GM04504 (cell line): Measurements from ENCODE around the gene CDIP1.
"Not testable (repeated sequence)": the region's sequence is repeated elsewhere in the genome, so short reads cannot be mapped to it uniquely, and the experiment has no call there.

Experiments
- DNase-seq: peaks from one replicate; pipeline ENCODE4 v3.0.0-alpha.2; 2012; ENCODE audit warnings: low read depth

CDIP1 gene

GRCh38 chr16:4538350-4539235 lies at the start of gene CDIP1:
CDIP1 (minus strand) TSS chr16:4538773; CDS start chr16:4514130, 24,643 bp downstream.
- peak; percentile 84 for DNase-seq

- DNase-seq, result no peak
Observed at GRCh38 chr16:4586291-4586690, 47.7 kb upstream of the CDIP1 start.

GRCh38 chr16:4583906-4584305 lies 45.3 kb upstream of the CDIP1 start:
- no peak for DNase-seq

- no peak for DNase-seq
Observed at GRCh38 chr16:4580250-4580649, 41.7 kb upstream of the CDIP1 start.

GRCh38 chr16:4578961-4579530 lies 40.5 kb upstream of the CDIP1 start:
- no peak for DNase-seq

GRCh38 chr16:4576008-4576407 lies 37.4 kb upstream of the CDIP1 start:
- DNase-seq, result no peak

- DNase-seq, result no peak
Observed at GRCh38 chr16:4574919-4575705, 36.5 kb upstream of the CDIP1 start.

- not testable (repeated sequence) for DNase-seq
Observed at GRCh38 chr16:4573926-4574325, 35.4 kb upstream of the CDIP1 start.

- DNase-seq, result no peak
Observed at GRCh38 chr16:4572715-4573114, 34.1 kb upstream of the CDIP1 start.

- DNase-seq, result no peak
Observed at GRCh38 chr16:4570688-4571321, 32.2 kb upstream of the CDIP1 start.

- DNase-seq, result no peak
Observed at GRCh38 chr16:4570086-4570485, 31.5 kb upstream of the CDIP1 start.

GRCh38 chr16:4566144-4566543 lies 27.6 kb upstream of the CDIP1 start:
- no peak for DNase-seq

- no peak for DNase-seq
Observed at GRCh38 chr16:4564661-4565267, 26.2 kb upstream of the CDIP1 start.

GRCh38 chr16:4561596-4561995 lies 23.0 kb upstream of the CDIP1 start:
- no peak for DNase-seq

- DNase-seq, result no peak
Observed at GRCh38 chr16:4557973-4558372, 19.4 kb upstream of the CDIP1 start.

GRCh38 chr16:4556580-4556979 lies 18.0 kb upstream of the CDIP1 start:
- no peak for DNase-seq

- DNase-seq, result no peak
Observed at GRCh38 chr16:4556112-4556511, 17.5 kb upstream of the CDIP1 start, which contains the start of gene C16orf96. C16orf96 (plus strand) TSS chr16:4556340; CDS start chr16:4556490, 150 bp downstream.

GRCh38 chr16:4552541-4552940 lies 14.0 kb upstream of the CDIP1 start:
- DNase-seq, result no peak

- no peak for DNase-seq
Observed at GRCh38 chr16:4550591-4550990, 12.0 kb upstream of the CDIP1 start.

GRCh38 chr16:4548124-4548523 lies 9.6 kb upstream of the CDIP1 start:
- DNase-seq, result no peak

- no peak for DNase-seq
Observed at GRCh38 chr16:4544473-4544872, 5.9 kb upstream of the CDIP1 start.
